ENCODE measurements around the gene PLEKHM2. TPM values are rescaled to one million over a fixed set of nuclear protein-coding genes. Genes with fewer than 3 reads are reported as not detected.

PLEKHM2 gene
- total RNA-seq, 1 experiment from 2014 or later = 45.9 TPM

DNA sequence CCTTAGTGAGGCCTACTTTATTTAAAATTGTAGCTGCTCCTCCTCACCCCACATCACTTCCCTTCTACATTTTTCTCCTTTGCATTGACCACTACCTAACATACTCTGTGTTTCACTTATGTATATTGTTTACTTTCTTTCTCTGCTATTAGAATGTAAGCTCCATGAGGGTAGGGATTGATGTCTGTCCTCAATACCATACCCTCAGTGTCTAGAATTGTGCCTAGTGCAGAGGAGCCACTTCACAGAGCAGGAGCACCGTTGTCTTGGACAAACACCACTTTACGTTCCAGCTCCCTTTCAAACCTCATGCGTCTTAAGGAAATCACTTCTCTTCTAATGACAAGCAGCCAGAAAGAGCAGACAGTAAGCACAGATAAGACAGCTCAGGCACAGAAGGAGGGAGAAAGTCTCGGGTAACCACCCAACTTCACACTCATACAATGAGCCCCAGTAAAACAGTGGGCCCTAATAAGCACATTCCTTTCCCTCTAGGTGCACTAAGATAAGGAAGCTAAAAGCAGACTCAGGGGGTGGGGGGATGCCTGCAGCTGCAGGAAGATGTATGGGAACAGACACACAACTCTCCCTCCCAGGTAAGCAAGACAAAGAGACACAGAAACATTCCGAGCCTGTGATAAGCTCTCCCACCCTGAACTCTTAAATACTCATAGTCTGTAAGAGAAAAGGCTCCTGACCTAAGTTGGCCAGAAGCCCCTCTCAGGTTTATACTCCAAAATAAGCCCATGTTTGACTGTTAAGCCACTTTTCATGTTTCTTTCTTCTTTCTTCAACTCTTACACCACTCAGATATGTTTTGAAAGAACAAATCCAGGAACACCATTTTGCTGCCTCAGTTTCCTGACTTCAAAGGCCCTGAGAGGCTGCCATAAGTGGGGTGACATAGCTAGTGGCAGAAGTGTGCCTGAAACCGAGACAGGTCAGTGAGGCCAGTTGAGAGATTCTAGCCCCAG, 7.1 kb upstream of the PLEKHM2 start:
- peaks cover 7 to 11% of the 10 kb centered on the region in 2 experiments for H3K4me1 Mint-ChIP-seq
- H3K4me2 ChIP-seq (ENCODE audit: insufficient read depth, insufficient read length, low read length) = no peak overlapping the region
- no peaks in the 10 kb centered on the region for H3K27me3 Mint-ChIP-seq (ENCODE audit: low read depth)
- no peaks in the 10 kb centered on the region for H3K79me1 ChIP-seq (ENCODE audit: insufficient read depth, low read depth, low read length, poor library complexity, severe bottlenecking)
- TF ChIP-seq, protein P1, sequence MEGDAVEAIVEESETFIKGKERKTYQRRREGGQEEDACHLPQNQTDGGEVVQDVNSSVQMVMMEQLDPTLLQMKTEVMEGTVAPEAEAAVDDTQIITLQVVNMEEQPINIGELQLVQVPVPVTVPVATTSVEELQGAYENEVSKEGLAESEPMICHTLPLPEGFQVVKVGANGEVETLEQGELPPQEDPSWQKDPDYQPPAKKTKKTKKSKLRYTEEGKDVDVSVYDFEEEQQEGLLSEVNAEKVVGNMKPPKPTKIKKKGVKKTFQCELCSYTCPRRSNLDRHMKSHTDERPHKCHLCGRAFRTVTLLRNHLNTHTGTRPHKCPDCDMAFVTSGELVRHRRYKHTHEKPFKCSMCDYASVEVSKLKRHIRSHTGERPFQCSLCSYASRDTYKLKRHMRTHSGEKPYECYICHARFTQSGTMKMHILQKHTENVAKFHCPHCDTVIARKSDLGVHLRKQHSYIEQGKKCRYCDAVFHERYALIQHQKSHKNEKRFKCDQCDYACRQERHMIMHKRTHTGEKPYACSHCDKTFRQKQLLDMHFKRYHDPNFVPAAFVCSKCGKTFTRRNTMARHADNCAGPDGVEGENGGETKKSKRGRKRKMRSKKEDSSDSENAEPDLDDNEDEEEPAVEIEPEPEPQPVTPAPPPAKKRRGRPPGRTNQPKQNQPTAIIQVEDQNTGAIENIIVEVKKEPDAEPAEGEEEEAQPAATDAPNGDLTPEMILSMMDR (conservative IDR thresholded peaks at IDR 0.05) = no peak
- no peaks in the 10 kb centered on the region for H3K23me2 ChIP-seq (ENCODE audit: insufficient read length, low read depth, low read length, poor library complexity, severe bottlenecking)
- H2BK12ac ChIP-seq (ENCODE audit: insufficient read length, low read depth, low read length) = no peak overlapping the region
- no peak overlapping the region for H4K5ac ChIP-seq (ENCODE audit: insufficient read length, low read depth, low read length)
- H3K4ac ChIP-seq (ENCODE audit: low read depth, low read length) = no peak overlapping the region
- H3K14ac ChIP-seq (ENCODE audit: insufficient read depth, low read length) = no peak overlapping the region
- H3K56ac ChIP-seq (ENCODE audit: insufficient read length, low read depth, low read length) = no peak overlapping the region
- H3K27ac Mint-ChIP-seq = no peak overlapping the region; a peak in 1 of 7 replicates
- no peak overlapping the region for H2BK20ac ChIP-seq (ENCODE audit: low read depth, low read length, poor library complexity, severe bottlenecking)
- H2AFZ ChIP-seq (ENCODE audit: low read length) = no peak overlapping the region
- H3K9ac ChIP-seq (ENCODE audit: extremely low read depth, insufficient read length, low read length) = no peak overlapping the region
- DNase-seq = no peak
- H2AK5ac ChIP-seq (ENCODE audit: insufficient read length, low read length) = no peak overlapping the region
- H3K4me3 Mint-ChIP-seq = no peak overlapping the region; a peak in 1 of 5 replicates
- H3K9me3 Mint-ChIP-seq = peaks cover 12 to 18% of the 10 kb centered on the region in 2 experiments
- H3K79me2 ChIP-seq (ENCODE audit: insufficient read depth, low read length) = no peaks in the 10 kb centered on the region
- no peak overlapping the region for H3T11ph ChIP-seq (ENCODE audit: low read length)
- no peak overlapping the region for H2BK15ac ChIP-seq (ENCODE audit: low read depth, low read length)
- peaks cover 0 to 7% (median 5%) of the 10 kb centered on the region in 3 experiments; a peak in 3 of 7 replicates for H3K36me3 Mint-ChIP-seq (ENCODE audit: insufficient read depth in 1 of 3, low read depth in 3 of 3)
- peaks cover 3% of the 10 kb centered on the region; the same call in 1 of the 2 replicates for H3K4me1 ChIP-seq (ENCODE audit: insufficient read depth, low read length)
- H4K20me1 ChIP-seq (ENCODE audit: control insufficient read depth, insufficient read depth, insufficient read length) = no peaks in the 10 kb centered on the region
- H2BK120ac ChIP-seq (ENCODE audit: low read depth, low read length, poor library complexity, severe bottlenecking) = no peak overlapping the region
- no CpG with 5 or more reads among the region's 6 CpGs for WGBS (ENCODE audit: extremely low coverage, insufficient read length, low lambda C conversion rate)
- H3K27ac ChIP-seq (ENCODE audit: insufficient read length, low read depth, low read length) = no peak overlapping the region
- H3K27me3 ChIP-seq (ENCODE audit: insufficient read depth, low read length) = no peaks in the 10 kb centered on the region
- H3K9me3 ChIP-seq (ENCODE audit: control insufficient read depth, low read depth, low read length) = no peaks in the 10 kb centered on the region
- H4K8ac ChIP-seq (replicated peaks; ENCODE audit: insufficient read length, low read depth, low read length) = no peak overlapping the region
- H3K23ac ChIP-seq (ENCODE audit: insufficient read length, low read depth, low read length) = no peak overlapping the region
- H4K91ac ChIP-seq (ENCODE audit: insufficient read length, low read depth, low read length) = no peak overlapping the region
- H3K18ac ChIP-seq (ENCODE audit: insufficient read length, low read depth, low read length) = no peak overlapping the region
- H2BK5ac ChIP-seq (ENCODE audit: insufficient read length, low read length) = no peak overlapping the region
